GM23248 (cell line): ENCODE data around the gene MTREX.
"Not testable (repeated sequence)": the region's sequence is repeated elsewhere in the genome, so short reads cannot be mapped to it uniquely, and the experiment has no call there.

Experiments
- EZH2 ChIP-seq: fragments of 200-600 bp; sonication (generic); IDR thresholded peaks from 2 replicates; pipeline ENCODE4 v1.6.1; 2018; ENCODE audit warnings: antibody characterized with exemption, mild to moderate bottlenecking; ENCODE audit not compliant: insufficient read depth, poor library complexity, severe bottlenecking
- EZH2phosphoT487 ChIP-seq: fragments of 200-600 bp; sonication (generic); IDR thresholded peaks from 2 replicates; pipeline ENCODE4 v1.6.1; 2018; ENCODE audit warnings: antibody characterized with exemption, moderate library complexity, mild to moderate bottlenecking, low read depth; ENCODE audit not compliant: insufficient read depth

DNA sequence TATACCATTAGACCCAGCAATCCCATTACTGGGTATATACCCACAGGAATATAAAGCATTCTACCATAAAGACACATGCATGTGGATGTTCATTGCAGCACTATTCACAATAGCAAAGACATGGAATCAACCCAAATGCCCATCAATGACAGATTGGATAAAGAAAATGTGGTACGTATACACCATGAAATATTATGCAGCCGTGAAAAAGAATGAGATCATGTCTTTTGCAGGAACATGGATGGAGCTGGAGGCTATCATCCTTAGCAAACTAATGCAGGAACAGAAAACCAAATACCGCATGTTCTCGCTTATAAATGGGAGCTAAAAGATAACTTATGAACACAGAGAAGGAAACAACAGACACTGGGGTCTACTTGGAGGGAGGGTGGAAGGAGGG is 10.4 kb downstream of the MTREX start:
- not testable (repeated sequence) for TF ChIP-seq EZH2, EZH2phosphoT487
